NCI-H226 (cell line): ENCODE measurements around the gene CCT8L2.
"Not testable (repeated sequence)": the region's sequence is repeated elsewhere in the genome, so short reads cannot be mapped to it uniquely, and the experiment has no call there.

ENCODE experiments used
- DNase-seq: peaks from one replicate; pipeline ENCODE4 v3.0.0-alpha.2; 2015

CCT8L2 gene

DNA sequence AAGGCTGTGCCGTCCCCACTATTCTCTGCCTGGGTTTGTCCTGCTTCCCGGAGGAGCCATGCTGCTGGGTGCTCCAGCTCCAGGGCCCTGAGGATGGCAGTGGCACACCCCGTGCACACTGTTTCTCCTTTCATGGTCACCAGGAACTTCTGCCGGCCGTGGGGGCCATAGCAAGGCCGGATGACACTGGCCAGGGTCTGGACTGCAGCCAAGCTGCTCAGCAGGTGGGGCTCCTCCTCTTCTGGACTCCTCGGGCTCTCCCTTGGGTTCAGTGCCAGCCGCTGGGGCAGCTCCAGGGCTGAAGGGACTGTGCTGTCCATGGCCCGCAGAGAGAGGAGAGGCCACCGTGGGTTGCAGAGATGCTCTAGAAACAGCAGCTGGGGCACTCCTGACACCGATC lies 379 bp downstream of the CCT8L2 start:
- not testable (repeated sequence) for DNase-seq

DNA sequence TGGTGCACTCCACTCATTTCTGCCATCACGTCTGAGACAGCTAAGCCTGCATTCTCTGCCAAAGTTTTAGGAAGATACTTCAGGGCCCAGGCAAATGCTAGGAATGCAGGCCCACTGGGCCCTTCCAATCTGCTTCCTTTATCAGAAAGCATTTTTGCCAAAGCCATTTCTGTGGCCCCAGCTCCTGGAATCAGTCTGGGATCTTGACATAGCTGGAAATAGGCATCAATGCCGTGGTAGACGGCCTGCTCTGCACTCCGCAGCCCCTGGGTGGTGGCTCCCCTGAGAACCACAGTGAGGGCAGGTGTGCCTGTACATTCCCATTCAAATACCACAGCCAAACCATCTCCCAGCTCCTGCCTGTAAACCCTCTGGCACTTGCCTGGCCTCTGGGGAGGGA lies 1.5 kb downstream of the CCT8L2 start:
- DNase-seq = not testable (repeated sequence)

DNA sequence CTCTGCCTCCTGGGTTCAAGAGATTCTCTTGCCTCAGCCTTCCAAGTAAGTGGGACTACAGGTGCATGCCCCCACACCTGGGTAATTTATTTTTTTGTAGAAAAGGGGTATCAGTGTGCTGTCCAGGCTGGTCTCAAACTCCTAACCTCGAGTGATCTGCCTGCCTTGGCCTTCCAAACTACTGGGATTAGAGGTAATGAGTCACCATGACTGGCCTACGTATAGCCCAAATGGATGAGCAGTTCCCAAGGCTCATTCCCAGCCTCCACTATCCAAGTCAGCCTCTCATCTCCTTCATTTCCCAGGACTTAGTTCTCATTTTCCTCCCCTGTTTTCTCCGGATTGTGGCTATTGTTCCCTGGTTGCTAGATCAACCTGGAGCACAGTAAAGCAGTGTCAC lies 5.6 kb downstream of the CCT8L2 start:
- DNase-seq = no peak

DNA sequence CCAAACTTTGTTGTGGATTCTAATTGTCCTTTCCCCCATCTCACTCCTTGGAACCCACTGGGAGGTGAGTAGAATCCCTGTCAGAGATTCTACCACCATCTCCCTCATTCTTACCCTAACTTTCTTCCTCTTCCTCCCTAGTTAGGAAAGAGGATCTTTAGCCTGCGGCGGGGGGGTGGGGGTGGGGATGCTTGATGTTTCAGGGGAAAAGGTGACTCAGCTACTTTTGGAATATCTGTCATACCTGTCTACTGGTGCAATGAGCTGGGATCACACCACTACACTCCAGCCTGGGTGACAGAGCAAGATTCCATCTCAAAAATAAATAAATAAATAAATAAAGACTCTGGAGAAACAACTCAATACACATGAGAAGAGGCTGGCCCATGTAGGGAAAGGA lies 6.4 kb downstream of the CCT8L2 start:
- no peak for DNase-seq

DNA sequence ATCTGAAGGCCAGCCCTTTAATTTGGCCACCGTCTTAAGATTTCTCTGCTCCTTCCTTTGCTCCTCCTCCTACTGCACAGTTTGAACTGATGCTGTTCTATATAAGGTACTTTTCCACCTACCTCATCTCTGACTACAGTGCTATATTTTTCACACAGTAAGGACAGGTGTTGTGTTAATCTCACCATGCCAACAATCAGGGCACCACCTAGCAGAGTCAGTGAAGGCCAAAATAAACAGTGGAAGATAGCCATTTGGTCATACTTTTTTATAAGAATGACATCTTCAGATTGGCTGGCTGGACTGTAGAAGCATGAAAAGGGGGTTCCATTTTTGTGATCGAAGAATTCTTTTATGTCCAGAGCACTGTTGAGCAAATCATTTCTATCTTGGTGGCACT lies 11.7 kb downstream of the CCT8L2 start:
- not testable (repeated sequence) for DNase-seq

DNA sequence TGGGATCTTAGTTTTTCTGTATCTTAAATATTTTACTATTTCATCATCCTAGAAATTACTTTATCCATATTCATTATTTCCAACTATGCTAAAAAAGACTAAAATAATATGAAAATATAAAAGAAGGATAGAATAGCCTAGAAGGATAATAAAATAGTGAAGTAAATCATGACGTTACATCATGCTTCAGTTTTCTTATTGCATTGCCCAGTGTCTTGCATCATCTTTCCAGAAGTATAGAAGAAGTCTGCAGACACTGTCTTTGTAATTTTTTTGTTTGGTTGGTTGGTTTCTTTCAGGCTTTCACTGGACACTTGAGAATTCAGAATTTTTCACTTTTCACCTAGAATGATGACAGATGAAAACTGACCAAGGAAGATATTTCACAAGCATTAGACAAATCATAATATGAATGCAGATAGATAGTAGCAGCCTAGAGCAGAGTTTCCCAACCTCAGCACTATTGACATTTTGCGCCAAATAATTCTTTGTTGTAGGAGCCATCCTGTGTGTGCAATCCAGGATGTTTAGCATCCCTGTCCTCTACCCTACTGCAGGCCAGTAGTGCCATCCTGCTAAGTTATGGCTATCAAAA lies 23.3 kb downstream of the CCT8L2 start:
- DNase-seq = not testable (repeated sequence)

DNA sequence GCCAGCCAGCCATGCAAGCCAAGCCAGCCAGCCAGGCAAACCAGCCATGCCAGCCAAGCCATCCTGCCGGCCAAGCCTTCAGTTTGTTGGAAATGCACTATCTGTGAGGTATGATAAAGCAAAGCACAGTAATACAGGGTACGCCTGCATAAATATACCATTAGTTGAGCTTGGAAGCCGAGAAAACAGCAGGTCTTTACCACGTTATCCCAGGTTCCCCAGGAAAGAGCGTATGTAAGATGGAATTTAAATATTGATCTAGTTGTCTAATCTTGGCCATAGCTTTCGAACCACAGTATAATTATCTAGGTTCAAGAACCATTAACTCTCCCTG lies 24.2 kb downstream of the CCT8L2 start:
- no peak for DNase-seq

DNA sequence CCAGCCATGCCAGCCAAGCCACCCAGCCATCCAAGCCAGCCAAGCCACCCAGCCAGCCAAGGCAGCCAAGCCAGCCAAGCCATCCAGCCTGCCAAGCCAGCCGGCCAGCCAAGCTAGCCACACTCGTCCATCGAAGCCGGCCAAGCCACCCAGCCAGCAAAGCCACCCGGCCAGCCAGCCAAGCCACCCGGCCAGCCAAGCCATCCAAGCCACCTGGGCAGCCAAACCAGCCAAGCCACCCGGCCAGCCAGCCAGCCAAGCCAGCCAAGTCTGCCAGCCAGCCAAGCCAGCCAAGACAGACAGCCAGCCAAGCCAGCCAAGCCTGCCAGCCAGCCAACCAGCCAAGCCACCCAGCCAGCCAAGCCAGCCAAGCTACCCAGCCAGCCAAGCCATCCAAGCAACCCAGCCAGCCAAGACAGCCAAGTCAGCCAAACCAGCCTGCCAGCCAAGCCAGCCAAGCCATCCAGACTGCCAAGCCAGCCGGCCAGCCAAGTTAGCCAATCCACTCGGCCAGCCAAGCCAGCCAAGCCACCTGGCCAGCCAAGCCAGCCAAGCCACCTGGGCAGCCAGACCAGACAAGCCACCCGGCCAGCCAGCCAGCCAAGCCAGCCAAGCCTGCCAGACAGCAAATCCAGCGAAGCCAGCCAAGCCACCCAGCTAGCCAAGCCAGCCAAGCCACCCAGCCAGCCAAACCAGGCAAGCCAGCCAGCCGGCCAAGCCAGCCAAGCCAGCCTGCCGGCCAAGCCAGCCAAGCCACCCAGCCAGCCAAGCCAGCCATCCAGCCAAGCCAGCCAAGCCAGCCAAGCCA lies 24.8 kb downstream of the CCT8L2 start:
- DNase-seq = not testable (repeated sequence)

DNA sequence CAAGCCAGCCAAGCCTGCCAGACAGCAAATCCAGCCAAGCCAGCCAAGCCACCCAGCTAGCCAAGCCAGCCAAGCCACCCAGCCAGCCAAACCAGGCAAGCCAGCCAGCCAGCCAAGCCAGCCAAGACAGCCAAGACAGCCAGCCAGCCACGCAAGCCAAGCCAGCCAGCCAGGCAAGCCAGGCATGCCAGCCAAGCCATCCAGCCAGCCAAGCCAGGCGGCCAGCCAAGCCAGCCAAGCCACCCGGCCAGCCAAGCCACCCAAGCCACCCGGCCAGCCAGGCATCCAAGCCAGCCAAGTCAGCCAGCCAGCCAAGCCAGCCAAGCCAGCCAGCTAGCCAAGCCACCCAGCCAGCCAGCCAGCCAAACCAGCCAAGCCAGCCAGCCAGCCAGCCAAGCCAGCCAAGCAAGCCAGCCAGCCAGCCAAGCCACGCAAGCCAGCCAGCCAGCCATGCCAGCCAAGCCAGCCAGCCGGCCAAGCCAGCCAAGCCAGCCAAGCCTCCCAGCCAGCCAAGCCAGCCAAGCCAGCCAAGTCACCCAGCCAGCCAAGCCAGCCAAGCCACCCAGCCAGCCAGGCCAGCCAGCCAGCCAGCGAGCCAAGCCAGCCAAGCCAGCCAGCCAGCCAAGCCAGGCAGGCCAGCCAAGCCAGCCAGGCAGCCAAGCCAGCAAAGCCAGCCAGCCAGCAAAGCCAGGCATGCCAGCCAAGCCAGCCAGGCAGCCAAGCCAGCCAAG lies 26.0 kb downstream of the CCT8L2 start:
- DNase-seq = not testable (repeated sequence)

DNA sequence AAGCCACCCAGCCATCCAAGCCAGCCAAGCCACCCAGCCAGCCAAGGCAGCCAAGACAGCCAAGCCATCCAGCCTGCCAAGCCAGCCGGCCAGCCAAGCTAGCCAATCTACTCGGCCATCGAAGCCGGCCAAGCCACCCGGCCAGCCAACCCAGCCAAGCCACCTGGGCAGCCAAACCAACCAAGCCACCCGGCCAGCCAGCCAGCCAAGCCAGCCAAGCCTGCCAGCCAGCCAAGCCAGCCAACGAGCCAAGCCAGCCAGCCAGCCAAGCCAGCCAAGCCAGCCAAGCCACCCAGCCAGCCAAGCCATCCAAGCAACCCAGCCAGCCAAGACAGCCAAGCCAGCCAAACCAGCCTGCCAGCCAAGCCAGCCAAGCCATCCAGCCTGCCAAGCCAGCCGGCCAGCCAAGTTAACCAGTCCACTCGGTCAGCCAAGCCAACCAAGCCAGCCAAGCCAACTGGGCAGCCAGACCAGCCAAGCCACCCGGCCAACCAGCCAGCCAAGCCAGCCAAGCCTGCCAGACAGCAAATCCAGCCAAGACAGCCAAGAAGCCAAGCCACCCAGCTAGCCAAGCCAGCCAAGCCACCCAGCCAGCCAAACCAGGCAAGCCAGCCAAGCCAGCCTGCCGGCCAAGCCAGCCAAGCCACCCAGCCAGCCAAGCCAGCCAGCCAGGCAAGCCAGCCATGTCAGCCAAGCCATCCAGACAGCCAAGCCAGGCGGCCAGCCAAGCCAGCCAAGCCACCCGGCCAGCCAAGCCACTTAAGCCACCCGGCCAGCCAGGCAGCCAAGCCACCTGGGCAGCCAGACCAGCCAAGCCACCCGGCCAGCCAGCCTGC lies 26.8 kb downstream of the CCT8L2 start:
- not testable (repeated sequence) for DNase-seq

DNA sequence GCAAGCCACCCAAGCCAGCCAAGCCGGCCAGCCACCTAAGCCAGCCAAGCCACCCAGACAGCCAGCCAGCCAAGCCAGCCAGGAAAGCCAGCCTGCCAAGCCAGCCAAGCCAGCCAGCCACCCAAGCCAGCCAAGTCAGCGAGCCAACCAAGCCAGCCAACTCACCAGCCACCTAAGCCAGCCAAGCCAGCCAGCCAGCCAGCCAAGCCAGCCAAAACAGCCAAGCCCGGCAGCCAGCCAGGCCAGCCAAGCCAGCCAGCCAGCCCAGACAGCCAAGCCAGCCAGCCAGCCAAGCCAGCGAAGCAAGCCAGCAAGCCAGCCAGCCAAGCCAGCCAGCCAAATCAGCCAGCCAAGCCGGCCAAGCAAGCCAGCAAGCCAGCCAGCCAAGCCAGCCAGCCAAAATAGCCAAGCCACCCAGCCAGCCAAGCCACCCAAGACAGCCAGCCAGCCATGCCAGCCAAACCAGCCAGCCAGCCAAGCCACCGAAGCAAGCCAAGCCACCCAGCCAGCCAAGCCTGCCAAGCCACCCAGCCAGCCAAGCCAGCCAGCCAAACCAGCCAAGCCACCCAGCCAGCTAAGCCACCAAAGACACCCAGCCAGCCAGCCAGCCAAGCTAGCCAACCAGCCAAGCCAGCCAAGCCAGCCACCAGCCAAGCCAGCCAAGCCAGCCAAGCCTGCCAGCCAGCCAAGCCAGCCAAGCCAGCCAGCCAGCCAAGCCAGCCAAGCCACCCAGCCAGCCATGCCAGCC lies 27.6 kb downstream of the CCT8L2 start:
- DNase-seq = not testable (repeated sequence)

DNA sequence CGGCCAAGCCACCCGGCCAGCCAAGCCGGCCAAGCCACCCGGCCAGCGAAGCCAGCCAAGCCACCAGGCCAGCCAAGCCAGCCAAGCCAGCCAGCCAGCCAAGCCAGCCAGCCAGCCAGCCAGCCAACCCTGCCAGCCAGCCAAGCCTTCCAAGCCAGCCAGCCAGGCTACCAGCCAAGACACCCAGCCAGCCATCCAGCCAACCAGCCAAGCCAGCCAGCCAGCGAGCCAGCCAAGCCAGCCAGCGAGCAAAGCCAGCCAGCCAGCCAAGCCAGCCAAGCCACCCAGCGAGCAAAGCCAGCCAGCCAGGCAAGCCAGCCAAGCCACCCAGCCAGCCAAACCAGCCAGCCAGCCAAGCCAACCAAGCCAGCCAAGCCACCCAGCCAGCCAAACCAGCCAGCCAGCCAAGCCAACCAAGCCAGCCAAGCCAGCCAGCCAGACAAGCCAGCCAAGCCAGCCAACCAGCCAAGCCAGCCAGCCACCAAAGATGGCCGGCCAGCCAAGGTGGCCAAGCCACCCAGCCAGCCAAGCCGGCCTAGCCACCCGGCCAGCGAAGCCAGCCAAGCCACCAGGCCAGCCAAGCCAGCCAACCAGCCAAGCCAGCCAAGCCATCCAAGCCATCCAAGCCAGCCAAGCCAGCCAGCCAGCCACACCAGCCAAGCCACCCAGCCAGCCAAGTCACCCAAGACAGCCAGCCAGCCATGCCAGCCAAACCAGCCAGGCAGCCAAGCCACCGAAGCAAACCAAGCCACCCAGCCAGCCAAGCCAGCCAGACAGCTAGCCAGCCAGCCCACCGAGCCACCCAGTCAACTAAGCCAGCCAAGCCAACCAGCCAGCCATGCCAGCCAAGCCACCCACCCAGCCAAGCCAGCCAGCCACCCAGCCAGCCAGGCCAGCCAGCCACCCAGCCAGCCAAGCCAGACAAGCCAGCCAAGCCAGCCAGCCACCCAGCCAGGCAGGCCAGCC lies 28.8 kb downstream of the CCT8L2 start:
- DNase-seq = no peak

DNA sequence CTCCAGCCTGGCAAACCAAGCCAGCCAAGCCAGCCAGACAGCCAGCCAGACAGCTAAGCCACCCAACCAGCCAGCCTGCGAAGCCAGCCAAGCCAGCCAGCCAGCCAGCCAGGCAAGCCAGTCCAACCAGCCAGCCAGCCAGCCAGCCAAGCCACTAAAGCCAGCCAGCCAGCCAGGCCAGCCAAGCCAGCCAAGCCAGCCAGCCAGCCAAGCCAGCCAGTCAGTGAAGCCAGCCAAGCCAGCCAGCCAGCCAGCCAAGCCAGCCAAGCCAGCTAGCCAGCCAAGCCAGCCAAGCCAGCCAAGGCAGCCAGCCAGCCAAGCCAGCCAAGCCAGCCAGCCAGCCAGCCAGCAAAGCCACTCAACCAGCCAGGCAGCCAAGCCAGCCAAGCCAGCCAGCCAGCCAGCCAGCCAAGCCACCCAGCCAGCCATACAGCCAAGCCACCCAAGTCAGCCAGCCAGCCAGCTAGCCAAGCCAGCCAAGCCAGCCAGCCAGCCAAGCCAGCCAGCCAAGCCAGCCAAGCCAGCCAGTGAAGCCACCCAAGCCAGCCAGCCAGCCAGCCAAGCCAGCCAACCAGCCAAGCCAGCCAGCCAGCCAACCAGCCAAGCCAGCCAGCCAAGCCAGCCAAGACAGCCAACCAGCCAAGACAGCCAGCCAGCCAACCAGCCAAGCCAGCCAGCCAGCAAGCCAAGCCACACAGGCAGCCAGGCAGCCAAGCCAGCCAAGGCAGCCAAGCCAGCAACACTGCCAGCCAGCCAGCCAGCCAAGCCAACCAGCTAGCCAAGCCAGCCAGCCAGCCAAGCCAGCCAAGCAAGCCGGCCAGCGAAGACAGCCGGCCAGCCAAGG lies 29.7 kb downstream of the CCT8L2 start:
- no peak for DNase-seq

DNA sequence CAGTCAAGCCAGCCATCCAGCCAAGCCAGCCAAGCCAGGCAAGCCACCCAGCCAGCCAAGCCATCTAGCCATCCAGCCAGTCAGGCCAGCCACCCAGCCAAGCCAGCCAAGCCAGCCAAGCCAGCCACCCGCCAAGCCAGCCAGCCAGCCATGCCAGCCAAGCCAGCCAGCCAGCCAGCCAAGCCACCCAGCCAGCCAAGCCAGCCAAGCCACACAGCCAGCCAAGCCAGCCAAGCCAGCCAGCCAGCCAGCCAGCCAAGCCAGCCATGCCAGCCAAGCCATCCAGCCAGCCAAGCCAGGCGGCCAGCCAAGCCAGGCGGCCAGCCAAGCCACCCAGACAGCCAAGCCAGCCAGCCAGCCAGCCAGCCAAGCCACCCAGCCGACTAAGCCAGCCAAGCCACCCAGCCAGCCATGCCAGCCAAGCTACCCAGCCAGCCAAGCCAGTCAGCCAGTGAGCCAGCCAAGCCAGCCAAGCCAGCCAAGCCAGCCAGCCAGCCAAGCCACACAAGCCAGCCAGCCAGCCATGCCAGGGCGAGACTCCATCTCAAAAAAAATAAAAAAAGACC lies 31.4 kb downstream of the CCT8L2 start:
- not testable (repeated sequence) for DNase-seq

DNA sequence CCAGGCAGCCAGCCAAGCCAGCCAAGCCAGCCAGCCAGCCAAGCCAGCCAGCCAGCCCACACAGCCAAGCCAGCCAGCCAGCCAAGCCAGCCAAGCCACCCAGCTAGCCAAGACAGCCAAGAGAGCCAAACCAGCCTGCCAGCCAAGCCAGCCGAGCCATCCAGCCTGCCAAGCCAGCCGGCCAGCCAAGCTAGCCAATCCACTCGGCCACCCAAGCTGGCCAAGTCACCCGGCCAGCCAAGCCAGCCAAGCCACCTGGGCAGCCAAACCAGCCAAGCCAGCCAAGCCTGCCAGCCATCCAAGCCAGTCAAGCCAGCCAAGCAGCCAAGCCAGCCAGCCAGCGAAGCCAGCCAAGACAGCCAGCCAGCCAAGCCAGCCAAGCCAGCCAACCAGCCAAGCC lies 32.0 kb downstream of the CCT8L2 start:
- DNase-seq = not testable (repeated sequence)

DNA sequence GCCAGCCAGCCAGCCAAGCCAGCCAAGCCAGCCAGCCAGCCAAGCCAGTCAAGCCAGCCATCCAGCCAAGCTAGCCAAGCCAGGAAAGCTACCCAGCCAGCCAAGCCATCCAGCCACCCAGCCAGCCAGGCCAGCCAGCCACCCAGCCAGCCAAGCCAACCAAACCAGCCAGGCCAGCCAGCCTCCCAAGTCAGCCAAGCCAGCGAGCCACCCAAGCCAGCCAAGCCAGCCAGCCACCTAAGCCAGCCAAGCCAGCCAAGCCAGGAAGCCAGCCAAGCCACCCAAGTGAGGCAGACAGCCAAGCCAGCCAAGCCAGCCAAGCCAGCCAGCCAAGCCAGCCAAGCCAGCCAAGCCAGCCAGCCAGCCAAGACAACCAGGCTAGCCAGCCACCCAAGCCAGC lies 32.6 kb downstream of the CCT8L2 start:
- DNase-seq = not testable (repeated sequence)

DNA sequence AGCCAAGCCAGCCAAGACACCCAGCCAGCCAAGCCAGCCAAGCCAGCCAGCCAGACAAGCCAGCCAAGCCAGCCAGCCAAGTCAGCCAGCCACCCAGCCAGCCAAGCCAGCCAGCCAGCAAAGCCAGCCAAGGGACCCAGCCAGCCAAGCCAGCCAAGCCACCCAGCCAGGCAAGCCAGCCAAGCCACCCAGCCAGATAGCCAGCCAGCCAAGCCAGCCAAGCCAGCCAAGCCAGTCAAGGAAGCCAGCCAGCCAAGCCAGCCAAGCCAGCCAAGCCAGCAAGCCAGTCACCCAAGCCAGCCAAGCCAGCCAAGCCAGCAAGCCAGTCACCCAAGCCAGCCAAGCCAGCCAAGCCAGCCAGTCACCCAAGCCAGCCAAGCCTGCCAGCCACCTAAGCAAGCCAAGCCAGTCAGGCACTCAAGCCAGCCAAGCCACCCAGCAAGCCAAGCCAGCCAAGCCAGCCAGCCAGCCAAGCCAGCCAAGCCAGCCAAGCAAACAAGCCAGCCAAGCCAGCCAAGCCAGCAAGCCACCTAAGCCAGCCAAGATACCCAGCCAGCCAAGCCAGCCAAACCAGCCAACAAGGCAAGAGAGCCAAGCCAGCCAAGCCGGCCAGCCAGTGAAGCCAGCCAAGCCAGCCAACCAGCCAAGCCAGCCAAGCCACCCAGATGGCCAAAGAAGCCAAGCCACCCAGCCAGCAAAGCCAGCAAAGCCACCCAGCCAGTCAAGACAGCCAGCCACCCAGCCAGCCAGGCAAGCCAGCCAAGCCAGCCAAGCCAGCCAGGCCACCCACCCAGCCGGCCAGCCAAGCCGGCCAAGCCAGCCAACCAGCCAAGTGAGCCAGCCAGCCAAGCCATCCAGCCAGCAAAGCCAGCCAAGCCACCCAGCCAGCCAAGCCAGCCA lies 33.3 kb downstream of the CCT8L2 start:
- DNase-seq = no peak

DNA sequence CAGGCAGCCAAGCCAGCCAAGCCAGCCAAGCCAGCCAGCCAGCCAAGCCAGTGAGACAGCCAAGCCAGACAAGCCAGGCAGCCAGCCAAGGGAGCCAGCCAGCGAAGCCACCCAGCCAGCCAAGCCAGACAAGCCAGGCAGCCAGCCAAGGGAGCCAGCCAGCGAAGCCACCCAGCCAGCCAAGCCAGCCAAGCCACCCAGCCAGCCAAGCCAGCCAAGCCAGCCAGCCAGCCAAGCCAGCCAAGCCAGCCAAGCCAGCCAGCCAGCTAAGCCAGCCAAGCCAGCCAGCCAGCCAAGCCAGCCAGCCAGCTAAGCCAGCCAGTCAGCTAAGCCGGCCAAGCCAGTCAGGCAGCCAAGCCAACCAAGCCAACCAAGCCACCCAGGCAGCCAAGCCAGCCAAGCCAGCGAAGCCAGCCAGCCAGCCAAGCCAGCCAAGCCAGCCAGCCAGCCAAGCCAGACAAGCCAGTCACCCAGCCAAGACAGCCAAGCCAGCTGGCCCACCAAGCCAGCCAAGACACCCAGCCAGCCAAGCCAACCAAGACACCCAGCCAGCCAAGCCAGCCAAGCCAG lies 34.1 kb downstream of the CCT8L2 start:
- DNase-seq = not testable (repeated sequence)
